Activated CD8-positive, alpha-beta T cell treated with anti-CD3 and anti-CD28 coated beads for 36 hours (primary cell): ENCODE measurements around the gene ELAVL2. TPM values are rescaled to one million over a fixed set of nuclear protein-coding genes. Genes with fewer than 3 reads are reported as not detected.

Experiments used
- ATAC-seq: fragments of 200-7000 bp; cut with Tn5 transposase; one replicate; pipeline ENCODE4 v1.10.0; 2021; ENCODE audit warnings: mild to moderate bottlenecking, moderate library complexity
- CTCF ChIA-PET: fragments of 350-600 bp; sonication (Branson Sonifier 250); formaldehyde crosslinking; loops from one replicate; lab custom pipeline; 2021; ENCODE audit warnings: antibody characterized with exemption; lab: Charles Lee
- POLR2A ChIA-PET: fragments of 350-600 bp; sonication (Branson Sonifier 250); formaldehyde crosslinking; loops from one replicate; lab custom pipeline; 2021; ENCODE audit warnings: antibody characterized with exemption; lab: Charles Lee
- DNase-seq: peaks from one replicate; pipeline ENCODE4 v3.0.0-alpha.2; 2020
- H3K27ac Mint-ChIP-seq: one replicate; pipeline ENCODE4 v1.8.0; 2021; ENCODE audit warnings: mild to moderate bottlenecking, mixed read lengths
- H3K27me3 Mint-ChIP-seq: one replicate; pipeline ENCODE4 v1.8.0; 2021; ENCODE audit warnings: mixed read lengths
- H3K36me3 Mint-ChIP-seq: one replicate; pipeline ENCODE4 v1.8.0; 2021; ENCODE audit warnings: low read depth, mixed read lengths
- H3K4me1 Mint-ChIP-seq: one replicate; pipeline ENCODE4 v1.8.0; 2021; ENCODE audit warnings: low read depth, mixed read lengths
- H3K4me3 Mint-ChIP-seq: one replicate; pipeline ENCODE4 v1.8.0; 2021; ENCODE audit warnings: mild to moderate bottlenecking, moderate library complexity, mixed read lengths
- H3K9me3 Mint-ChIP-seq: one replicate; pipeline ENCODE4 v1.8.0; 2021; ENCODE audit warnings: mixed read lengths
- CTCF ChIP-seq: fragments of 200-600 bp; IDR thresholded peaks from one replicate; pipeline ENCODE4 v1.8.0; 2022; ENCODE audit warnings: antibody characterized with exemption, mild to moderate bottlenecking
- intact Hi-C: fragments of 100-400 bp; cut with micrococcal nuclease; formaldehyde crosslinking; loops from one replicate; pipeline ENCODE4 v1.10.0; 2022
- total RNA-seq, 2 experiments: library from RNA; stranded (reverse); gene quantifications; one replicate each; pipeline ENCODE4 v1.2.3, GENCODE V29; 2021

ELAVL2 gene
- total RNA-seq, 2 experiments from 2014 or later: not detected

- Mint-ChIP-seq H3K27me3 (no peaks in the 10 kb centered on the region), H3K36me3 (no peaks in the 10 kb centered on the region), H3K9me3 (peaks cover 2% of the 10 kb centered on the region), H3K27ac (no peak overlapping the region), H3K4me1 (no peaks in the 10 kb centered on the region), H3K4me3 (no peak overlapping the region)
- ATAC-seq (no peak), DNase-seq (no peak)
- ChIA-PET CTCF (no interaction called here), POLR2A (no interaction called here)
- no peak for TF ChIP-seq CTCF
- intact Hi-C loops: no loop called here
These were observed 108.5 kb downstream of the ELAVL2 start for GRCh38 chr9:23717505-23717904.

DNA sequence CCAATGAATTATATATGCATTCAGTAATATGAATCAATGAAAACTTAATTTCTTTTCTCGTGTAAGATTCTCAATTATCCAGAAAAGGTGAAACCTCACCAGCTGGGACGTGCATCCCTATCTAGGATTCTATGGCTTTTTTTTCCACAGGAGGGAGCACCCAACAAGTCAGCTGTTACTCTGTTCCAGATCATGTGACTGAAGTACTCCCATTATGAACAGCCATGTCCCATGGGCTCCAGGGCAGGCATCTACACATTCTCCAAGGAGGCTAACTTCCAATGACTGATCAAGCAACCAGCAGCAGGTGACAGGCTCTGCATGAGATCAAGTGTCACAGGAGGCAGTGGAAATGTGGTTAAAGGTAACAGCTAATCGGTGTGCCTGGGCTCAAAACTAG lies 118.8 kb downstream of the ELAVL2 start:
- Mint-ChIP-seq H3K27ac (no peak overlapping the region), H3K4me1 (no peaks in the 10 kb centered on the region), H3K27me3 (no peaks in the 10 kb centered on the region), H3K36me3 (no peaks in the 10 kb centered on the region), H3K4me3 (no peak overlapping the region), H3K9me3 (peaks cover 2% of the 10 kb centered on the region)
- ChIA-PET CTCF (no interaction called here), POLR2A (no interaction called here)
- intact Hi-C loops: no loop called here
- no peak for ATAC-seq
- no peak for DNase-seq
- TF ChIP-seq CTCF: no peak

GRCh38 chr9:23702311-23702922 lies 123.6 kb downstream of the ELAVL2 start:
- H3K27ac Mint-ChIP-seq: no peak overlapping the region
- no peak for TF ChIP-seq CTCF
- H3K9me3 Mint-ChIP-seq: peaks cover 2% of the 10 kb centered on the region
- POLR2A ChIA-PET: no interaction called here
- intact Hi-C loops: no loop called here
- no peaks in the 10 kb centered on the region for H3K27me3 Mint-ChIP-seq
- no peaks in the 10 kb centered on the region for H3K4me1 Mint-ChIP-seq
- DNase-seq: no peak
- no peak for ATAC-seq
- CTCF ChIA-PET: no interaction called here
- H3K4me3 Mint-ChIP-seq: no peak overlapping the region
- no peaks in the 10 kb centered on the region for H3K36me3 Mint-ChIP-seq

DNA sequence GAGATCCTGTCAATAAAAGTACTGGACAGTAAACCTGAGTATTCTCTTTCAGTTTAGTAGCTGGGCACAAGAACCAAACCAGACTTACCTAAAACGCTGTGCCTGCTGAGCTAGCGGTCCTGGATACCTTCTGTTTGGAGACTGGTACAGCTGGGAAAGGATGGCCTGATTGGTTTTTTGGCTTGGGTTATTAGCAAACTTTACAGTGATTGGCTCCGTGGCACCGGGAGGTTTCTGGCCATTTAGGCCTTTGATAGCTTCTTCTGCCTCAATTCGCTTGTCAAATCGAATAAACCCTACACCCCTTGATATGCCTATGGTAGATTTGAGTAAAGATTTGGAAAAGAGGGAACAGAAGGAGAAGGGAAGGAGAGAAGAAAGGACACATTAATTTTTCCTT lies 124.7 kb downstream of the ELAVL2 start:
- Mint-ChIP-seq H3K27me3 (no peaks in the 10 kb centered on the region), H3K4me1 (no peaks in the 10 kb centered on the region), H3K36me3 (no peaks in the 10 kb centered on the region), H3K27ac (no peak overlapping the region), H3K4me3 (no peak overlapping the region), H3K9me3 (no peaks in the 10 kb centered on the region)
- ATAC-seq: no peak
- intact Hi-C loops: no loop called here
- POLR2A ChIA-PET: no interaction called here
- CTCF ChIA-PET: interaction anchor here (1.0 kb wide), 1 partner anchor 9 kb away, joined by 3 read pairs; no protein-coding TSS in a partner anchor
- TF ChIP-seq CTCF: no peak
- DNase-seq: no peak

DNA sequence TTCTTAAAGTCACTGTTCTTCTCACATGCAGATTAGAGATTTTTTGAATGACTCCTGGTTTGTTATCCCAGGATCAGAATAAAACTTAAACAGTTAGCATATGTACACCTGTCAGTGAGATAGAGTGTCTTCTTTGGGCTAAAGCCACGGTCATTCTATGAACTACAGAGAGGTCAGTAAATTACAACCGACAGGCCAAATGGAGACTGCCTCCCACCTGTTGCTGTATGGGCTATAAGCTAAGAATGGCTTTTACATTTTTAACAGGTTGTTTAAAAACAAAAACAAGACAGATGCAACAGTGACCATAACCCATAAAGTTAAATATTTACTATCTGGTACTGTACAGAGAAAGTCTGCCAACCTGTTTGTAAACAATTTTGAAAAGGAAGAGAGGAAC lies 125.7 kb downstream of the ELAVL2 start:
- Mint-ChIP-seq H3K4me1 (no peaks in the 10 kb centered on the region), H3K36me3 (no peaks in the 10 kb centered on the region), H3K9me3 (no peaks in the 10 kb centered on the region), H3K4me3 (no peak overlapping the region), H3K27ac (no peak overlapping the region), H3K27me3 (no peaks in the 10 kb centered on the region)
- DNase-seq (no peak), ATAC-seq (no peak)
- CTCF ChIA-PET: interaction anchor here (1.0 kb wide), 1 partner anchor 8 kb away, joined by 3 read pairs; no protein-coding TSS in a partner anchor
- POLR2A ChIA-PET: no interaction called here
- intact Hi-C loops: no loop called here
- no peak for TF ChIP-seq CTCF
